DOHH2 (cell line): ENCODE measurements around the gene MFN1.

Experiments
- CTCF ChIP-seq: fragments of 200-600 bp; sonication (generic); IDR thresholded peaks from one replicate; pipeline ENCODE4 v1.5.1; 2014; ENCODE audit warnings: antibody characterized with exemption, mild to moderate bottlenecking, low read depth, low read length; ENCODE audit not compliant: poor library complexity, severe bottlenecking
- EZH2phosphoT487 ChIP-seq: fragments of 200-600 bp; sonication (generic); IDR thresholded peaks from 2 replicates; pipeline ENCODE4 v1.6.1; 2017; ENCODE audit warnings: borderline replicate concordance, mild to moderate bottlenecking, antibody characterized with exemption, low read length, moderate library complexity, mixed read lengths

DNA sequence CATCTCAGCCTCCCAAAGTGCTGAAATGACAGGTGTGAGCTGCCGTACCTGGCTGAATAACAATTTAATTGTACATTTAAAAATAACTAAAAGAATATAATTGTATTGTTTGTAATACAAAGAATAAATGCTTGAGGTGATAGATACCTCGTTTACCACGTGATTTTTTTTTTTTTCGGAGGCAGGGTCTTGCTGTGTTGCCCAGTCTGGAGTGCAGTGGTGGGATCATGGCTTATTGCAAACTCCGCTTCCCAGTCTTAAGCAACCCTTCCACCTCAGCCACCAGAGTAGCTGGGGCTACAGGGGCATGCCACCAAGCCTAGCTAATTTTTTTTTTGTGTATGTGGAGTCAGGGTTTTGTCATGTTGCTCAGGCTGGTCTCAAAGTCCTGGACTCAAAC, 15.8 kb downstream of the MFN1 start:
- TF ChIP-seq CTCF = no peak
- no peak for TF ChIP-seq EZH2phosphoT487
